GM19452 (cell line): Measurements from ENCODE around the gene ICA1.
"Not testable (repeated sequence)": the region's sequence is repeated elsewhere in the genome, so short reads cannot be mapped to it uniquely, and the experiment has no call there.

ENCODE experiments used
- ATAC-seq: cut with Tn5 transposase; IDR thresholded peaks from one replicate; pipeline ENCODE4 v1.9.1; 2021; ENCODE audit not compliant: unreplicated experiment

The ICA1 gene

GRCh38 chr7:8109196-8110022 lies 152.6 kb downstream of the ICA1 start:
- ATAC-seq, result no peak

GRCh38 chr7:8105449-8106095 lies 156.4 kb downstream of the ICA1 start:
- ATAC-seq, result no peak

GRCh38 chr7:8103282-8103681 lies 158.7 kb downstream of the ICA1 start:
- no peak for ATAC-seq

DNA sequence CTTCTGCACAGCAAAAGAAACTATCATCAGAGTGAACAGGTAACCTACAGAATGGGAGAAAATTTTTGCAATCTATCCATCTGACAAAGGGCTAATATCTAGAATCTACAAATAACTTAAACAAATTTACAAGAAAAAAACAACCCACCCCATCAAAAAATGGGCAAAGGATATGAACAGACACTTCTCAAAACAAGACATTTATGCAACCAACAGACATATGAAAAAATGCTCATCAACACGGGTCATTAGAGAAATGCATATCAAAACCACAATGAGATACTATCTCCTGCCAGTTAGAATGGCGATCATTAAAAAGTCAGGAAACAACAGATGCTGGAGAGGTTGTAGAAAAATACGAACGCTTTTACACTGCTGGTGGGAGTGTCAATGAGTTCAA lies 160.7 kb downstream of the ICA1 start:
- not testable (repeated sequence) for ATAC-seq

GRCh38 chr7:8094164-8095140 lies 167.5 kb downstream of the ICA1 start:
- ATAC-seq, result no peak

DNA sequence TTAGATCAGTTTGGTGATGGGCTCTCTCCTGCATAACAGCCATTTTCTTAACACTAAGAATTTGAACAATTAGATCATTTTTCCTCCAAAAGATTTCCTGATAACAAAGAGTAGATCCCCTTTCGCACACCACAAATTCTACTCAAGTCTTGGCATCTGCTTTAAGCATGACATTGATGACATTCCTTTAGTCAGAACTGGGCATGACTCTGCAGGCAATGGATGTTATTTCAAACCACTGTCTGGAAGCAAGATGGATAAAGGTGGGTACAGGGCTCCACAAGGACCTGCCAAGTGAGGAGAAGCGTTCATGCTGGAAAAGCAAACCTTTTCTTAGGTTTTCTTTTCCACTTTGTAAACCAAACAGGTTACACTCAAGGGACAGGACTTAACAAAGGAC lies 169.8 kb downstream of the ICA1 start:
- no peak for ATAC-seq

DNA sequence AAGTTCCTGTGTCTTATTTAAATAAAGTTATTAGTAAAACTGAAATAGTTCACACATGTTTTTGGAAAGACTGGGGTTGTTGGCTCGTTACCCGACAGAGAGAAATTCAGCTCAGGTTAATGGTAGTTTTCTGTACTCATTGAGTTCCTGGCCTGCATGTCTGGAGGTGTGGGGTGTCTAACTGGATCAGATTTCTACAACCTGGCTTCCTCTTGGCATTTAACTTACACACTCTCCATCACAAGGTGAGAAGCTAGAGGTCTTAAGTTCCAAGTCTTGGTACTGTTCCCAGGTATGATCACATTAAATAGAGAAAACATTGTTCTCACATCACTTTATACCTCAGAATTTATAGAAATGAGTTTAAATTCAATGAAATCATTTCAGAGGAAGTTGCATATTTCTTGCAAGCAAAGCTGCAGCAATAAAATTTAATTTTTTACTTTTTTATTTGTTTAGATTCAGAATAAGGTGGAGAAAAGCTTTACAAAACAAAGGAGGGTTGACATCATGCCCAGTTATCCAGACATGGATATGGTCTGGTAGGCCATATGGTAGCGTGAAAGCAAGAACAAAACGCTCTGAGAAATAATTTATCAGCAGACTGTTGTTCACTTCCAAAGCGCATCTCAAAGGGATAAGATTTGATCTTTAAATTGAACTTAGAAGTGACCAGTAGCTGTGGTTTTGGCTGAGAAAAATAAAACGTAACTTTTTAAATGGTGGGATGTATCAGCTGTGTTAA lies 172.8 kb downstream of the ICA1 start:
- ATAC-seq, result no peak

DNA sequence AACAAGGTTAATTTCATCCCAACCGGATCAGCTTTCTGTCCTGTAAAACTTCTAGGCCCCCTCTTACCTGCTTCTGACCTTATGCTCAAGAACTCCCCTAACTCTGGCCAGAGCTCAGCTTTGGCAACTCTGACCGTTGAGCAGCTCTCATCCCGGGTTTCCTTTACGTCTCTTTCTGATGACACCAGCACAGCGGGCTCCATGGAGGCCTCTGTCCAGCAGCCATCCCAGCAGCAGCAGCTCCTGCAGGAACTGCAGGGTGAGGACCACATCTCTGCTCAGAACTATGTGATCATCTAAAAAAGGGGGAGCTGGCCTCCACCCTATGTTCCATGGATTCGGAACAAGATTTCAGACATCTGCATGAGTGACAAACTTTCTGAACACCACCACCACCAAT lies 175.7 kb downstream of the ICA1 start:
- no peak for ATAC-seq

DNA sequence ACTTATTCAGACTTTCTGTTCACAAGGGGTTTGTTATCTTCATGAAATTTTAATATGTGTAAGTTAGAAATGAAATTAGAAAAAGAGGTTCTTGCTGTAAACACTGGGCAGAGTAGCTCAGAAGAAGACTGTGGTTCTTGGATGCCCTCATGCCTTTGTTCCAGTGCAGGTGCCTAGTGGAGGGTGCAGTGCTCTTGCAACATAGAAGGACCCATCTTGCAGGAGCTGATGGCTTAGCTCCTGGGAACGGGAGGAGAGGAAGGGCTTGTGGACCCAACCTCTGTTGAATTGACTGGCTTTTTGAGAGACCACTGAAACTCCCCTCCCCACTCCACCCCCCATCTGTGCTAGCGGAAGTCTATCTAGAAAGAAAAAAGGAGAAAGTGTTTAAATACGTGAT lies 176.5 kb downstream of the ICA1 start:
- ATAC-seq, result no peak

DNA sequence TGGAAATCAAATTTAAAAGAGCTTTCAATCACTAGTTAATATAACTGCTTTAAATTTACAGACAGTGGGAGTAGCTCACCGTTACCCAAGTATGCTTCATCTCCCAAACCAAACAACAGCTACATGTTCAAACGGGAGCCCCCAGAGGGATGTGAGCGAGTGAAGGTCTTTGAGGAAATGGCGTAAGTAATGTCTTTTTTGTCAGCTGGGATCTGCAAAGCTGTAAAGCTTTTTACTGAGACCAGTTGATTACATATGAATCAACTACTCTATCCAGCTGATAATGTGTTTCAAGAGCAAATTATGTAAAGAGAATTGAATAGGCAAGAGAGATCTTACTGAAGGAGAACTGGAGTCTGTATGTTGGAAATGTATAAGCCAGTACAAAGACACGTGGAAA lies 177.1 kb downstream of the ICA1 start:
- ATAC-seq, result no peak

GRCh38 chr7:8082762-8083161 lies 179.2 kb downstream of the ICA1 start:
- no peak for ATAC-seq

DNA sequence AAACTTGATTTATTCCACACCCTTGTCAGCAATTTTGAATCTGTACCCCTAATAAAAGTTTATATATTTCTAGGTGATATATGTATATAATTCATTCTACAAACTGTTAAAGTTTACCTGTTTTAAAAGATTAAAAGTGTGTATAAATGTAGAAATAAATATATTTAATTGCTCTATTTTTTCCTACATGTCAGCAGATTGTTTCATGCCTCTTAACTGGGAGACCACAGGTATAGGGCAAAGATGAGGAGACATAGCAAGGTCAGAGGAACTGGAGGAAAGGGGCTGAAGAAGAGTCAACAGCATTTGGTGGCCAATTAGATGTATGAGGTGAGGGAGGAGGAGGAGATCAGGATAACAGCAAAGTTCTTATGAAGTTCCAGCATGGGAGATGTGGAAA lies 183.5 kb downstream of the ICA1 start:
- ATAC-seq, result no peak

GRCh38 chr7:8070451-8071180 lies 191.4 kb downstream of the ICA1 start:
- no peak for ATAC-seq

- no peak for ATAC-seq
Measured at GRCh38 chr7:8068892-8069686, 192.9 kb downstream of the ICA1 start.

DNA sequence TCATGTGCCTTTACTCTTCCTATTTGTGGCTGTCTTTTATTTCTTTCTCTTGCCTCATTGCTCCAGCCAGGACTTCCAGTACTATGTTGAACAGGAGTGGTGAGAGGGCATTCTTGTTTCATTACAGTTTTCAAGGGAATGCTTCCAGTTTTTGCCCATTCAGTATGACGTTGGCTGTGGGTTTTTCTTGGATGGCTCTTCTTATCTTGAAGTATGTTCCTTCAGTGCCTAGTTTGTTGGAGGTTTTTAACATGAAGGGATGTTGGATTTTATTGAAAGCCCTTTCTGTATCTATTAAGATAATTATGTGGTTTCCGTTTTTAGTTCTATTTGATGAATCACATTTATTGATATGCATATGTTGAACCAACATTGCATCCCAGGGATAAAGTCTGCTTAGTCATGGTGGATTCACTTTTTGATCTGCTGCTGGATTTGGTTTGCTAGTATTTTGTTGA lies 196.6 kb downstream of the ICA1 start:
- no peak for ATAC-seq

DNA sequence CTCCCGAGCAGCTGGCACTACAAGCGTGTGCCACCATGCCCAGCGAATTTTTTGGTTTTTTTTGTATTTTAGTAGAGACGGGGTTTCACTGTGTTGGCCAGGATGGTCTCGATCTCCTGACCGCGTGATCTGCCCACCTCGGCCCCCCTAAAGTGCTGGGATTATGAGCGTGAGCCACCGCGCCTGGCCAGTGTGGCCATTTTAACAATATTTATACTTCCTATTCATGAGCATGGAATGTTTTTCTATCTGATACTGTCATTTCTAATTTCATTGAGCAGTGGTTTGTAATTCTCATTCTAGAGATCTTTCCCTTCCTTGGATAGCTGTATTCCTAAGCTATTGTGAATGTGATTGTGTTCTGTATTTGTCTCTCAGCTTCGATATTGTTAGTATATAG lies 197.1 kb downstream of the ICA1 start:
- ATAC-seq, result no peak

GRCh38 chr7:8063706-8064297 lies 198.2 kb downstream of the ICA1 start:
- no peak for ATAC-seq

- ATAC-seq, result not testable (repeated sequence)
Measured at GRCh38 chr7:8063300-8063699, 198.7 kb downstream of the ICA1 start.
